GM15510 (cell line): Measurements from ENCODE around the gene UBE2V1.

Experiments
- POLR2A ChIP-seq: IDR thresholded peaks from 3 replicates; pipeline ENCODE4 v1.6.1; 2011; ENCODE audit warnings: borderline replicate concordance; ENCODE audit not compliant: insufficient read length; ENCODE audit errors: extremely low read depth

The UBE2V1 gene

GRCh38 chr20:50068041-50068651, 44.8 kb downstream of the UBE2V1 start:
- TF ChIP-seq POLR2A: no peak

GRCh38 chr20:50067461-50067860, 45.5 kb downstream of the UBE2V1 start:
- TF ChIP-seq POLR2A: no peak

- no peak for TF ChIP-seq POLR2A
These were observed 45.9 kb downstream of the UBE2V1 start for GRCh38 chr20:50067018-50067417.

GRCh38 chr20:50066161-50066834, 46.7 kb downstream of the UBE2V1 start:
- no peak for TF ChIP-seq POLR2A

GRCh38 chr20:50065325-50065615, 47.7 kb downstream of the UBE2V1 start:
- TF ChIP-seq POLR2A: no peak

GRCh38 chr20:50062006-50062838, 50.7 kb downstream of the UBE2V1 start:
- TF ChIP-seq POLR2A: no peak

GRCh38 chr20:50061151-50062005, 51.6 kb downstream of the UBE2V1 start:
- no peak for TF ChIP-seq POLR2A

- no peak for TF ChIP-seq POLR2A
These were observed 54.1 kb downstream of the UBE2V1 start for GRCh38 chr20:50058662-50059402.

- no peak for TF ChIP-seq POLR2A
These were observed 55.3 kb downstream of the UBE2V1 start for GRCh38 chr20:50057714-50058053.

GRCh38 chr20:50056951-50057713, 55.8 kb downstream of the UBE2V1 start:
- TF ChIP-seq POLR2A: no peak

- no peak for TF ChIP-seq POLR2A
These were observed 56.5 kb downstream of the UBE2V1 start for GRCh38 chr20:50056408-50056926.

GRCh38 chr20:50055524-50056083, 57.3 kb downstream of the UBE2V1 start:
- no peak for TF ChIP-seq POLR2A
